ENCODE data around the gene GSC.

GSC gene

GRCh38 chr14:94780536-94781399, 10.9 kb upstream of the GSC start:
- Histone ChIP-seq H3K4me1 (ENCODE audit: control insufficient read depth, insufficient read depth, low read length) (no peaks in the 10 kb centered on the region), H3K9me3 (ENCODE audit: control insufficient read depth, low read length) (no peaks in the 10 kb centered on the region), H3K36me3 (ENCODE audit: control insufficient read depth, insufficient read depth, low read length) (no peaks in the 10 kb centered on the region), H3K9ac (ENCODE audit: low read length) (no peak overlapping the region), H3K4me3 (ENCODE audit: low read length) (no peak overlapping the region), H3K27me3 (ENCODE audit: control insufficient read depth, insufficient read depth, low read length) (peaks cover 34% of the 10 kb centered on the region)

- H3K4me1 ChIP-seq (ENCODE audit: control insufficient read depth, insufficient read depth, low read length): no peaks in the 10 kb centered on the region
These were observed 9.8 kb upstream of the GSC start for GRCh38 chr14:94779713-94780112.

GRCh38 chr14:94775871-94776210, 5.9 kb upstream of the GSC start:
- peaks cover 81% of the 10 kb centered on the region for H3K27me3 ChIP-seq (ENCODE audit: control insufficient read depth, insufficient read depth, low read length)
- no peak overlapping the region for H3K4me3 ChIP-seq (ENCODE audit: low read length)
- no peak overlapping the region for H3K9ac ChIP-seq (ENCODE audit: low read length)
- no peaks in the 10 kb centered on the region for H3K4me1 ChIP-seq (ENCODE audit: control insufficient read depth, insufficient read depth, low read length)
- no peaks in the 10 kb centered on the region for H3K36me3 ChIP-seq (ENCODE audit: control insufficient read depth, insufficient read depth, low read length)
- H3K9me3 ChIP-seq (ENCODE audit: control insufficient read depth, low read length): no peaks in the 10 kb centered on the region

More at GRCh38 chr14:94779713-94780112, 9.8 kb upstream of the GSC start:
- no peak overlapping the region for H3K9ac ChIP-seq (ENCODE audit: low read length)
- H3K27me3 ChIP-seq (ENCODE audit: control insufficient read depth, insufficient read depth, low read length): peaks cover 44% of the 10 kb centered on the region
- no peak overlapping the region for H3K4me3 ChIP-seq (ENCODE audit: low read length)
- H3K9me3 ChIP-seq (ENCODE audit: control insufficient read depth, low read length): no peaks in the 10 kb centered on the region
- H3K36me3 ChIP-seq (ENCODE audit: control insufficient read depth, insufficient read depth, low read length): no peaks in the 10 kb centered on the region

GRCh38 chr14:94775091-94775870, 5.4 kb upstream of the GSC start:
- Histone ChIP-seq H3K4me1 (ENCODE audit: control insufficient read depth, insufficient read depth, low read length) (peaks cover 3% of the 10 kb centered on the region), H3K27me3 (ENCODE audit: control insufficient read depth, insufficient read depth, low read length) (peaks cover 82% of the 10 kb centered on the region), H3K9ac (ENCODE audit: low read length) (no peak overlapping the region), H3K4me3 (ENCODE audit: low read length) (no peak overlapping the region), H3K9me3 (ENCODE audit: control insufficient read depth, low read length) (no peaks in the 10 kb centered on the region), H3K36me3 (ENCODE audit: control insufficient read depth, insufficient read depth, low read length) (no peaks in the 10 kb centered on the region)

GRCh38 chr14:94774344-94775090, 4.6 kb upstream of the GSC start:
- peaks cover 89% of the 10 kb centered on the region for H3K27me3 ChIP-seq (ENCODE audit: control insufficient read depth, insufficient read depth, low read length)
- H3K4me1 ChIP-seq (ENCODE audit: control insufficient read depth, insufficient read depth, low read length): peaks cover 7% of the 10 kb centered on the region
- no peak overlapping the region for H3K9ac ChIP-seq (ENCODE audit: low read length)
- no peak overlapping the region for H3K4me3 ChIP-seq (ENCODE audit: low read length)
- no peaks in the 10 kb centered on the region for H3K9me3 ChIP-seq (ENCODE audit: control insufficient read depth, low read length)
- H3K36me3 ChIP-seq (ENCODE audit: control insufficient read depth, insufficient read depth, low read length): no peaks in the 10 kb centered on the region

- H3K27me3 ChIP-seq (ENCODE audit: control insufficient read depth, insufficient read depth, low read length): peaks cover 92% of the 10 kb centered on the region
- no peaks in the 10 kb centered on the region for H3K9me3 ChIP-seq (ENCODE audit: control insufficient read depth, low read length)
- no peak overlapping the region for H3K4me3 ChIP-seq (ENCODE audit: low read length)
- H3K4me1 ChIP-seq (ENCODE audit: control insufficient read depth, insufficient read depth, low read length): peaks cover 14% of the 10 kb centered on the region
- no peaks in the 10 kb centered on the region for H3K36me3 ChIP-seq (ENCODE audit: control insufficient read depth, insufficient read depth, low read length)
- no peak overlapping the region for H3K9ac ChIP-seq (ENCODE audit: low read length)
These were observed 3.9 kb upstream of the GSC start for GRCh38 chr14:94773655-94774343.

- H3K4me1 ChIP-seq (ENCODE audit: control insufficient read depth, insufficient read depth, low read length): peaks cover 21% of the 10 kb centered on the region
- no peak overlapping the region for H3K9ac ChIP-seq (ENCODE audit: low read length)
- no peaks in the 10 kb centered on the region for H3K36me3 ChIP-seq (ENCODE audit: control insufficient read depth, insufficient read depth, low read length)
- H3K9me3 ChIP-seq (ENCODE audit: control insufficient read depth, low read length): no peaks in the 10 kb centered on the region
- peaks cover 96% of the 10 kb centered on the region for H3K27me3 ChIP-seq (ENCODE audit: control insufficient read depth, insufficient read depth, low read length)
- H3K4me3 ChIP-seq (ENCODE audit: low read length): no peak overlapping the region
These were observed 3.2 kb upstream of the GSC start for GRCh38 chr14:94773061-94773648.

- Histone ChIP-seq H3K9ac (ENCODE audit: low read length) (no peak overlapping the region), H3K9me3 (ENCODE audit: control insufficient read depth, low read length) (no peaks in the 10 kb centered on the region), H3K4me3 (ENCODE audit: low read length) (no peak overlapping the region), H3K4me1 (ENCODE audit: control insufficient read depth, insufficient read depth, low read length) (peaks cover 21% of the 10 kb centered on the region), H3K36me3 (ENCODE audit: control insufficient read depth, insufficient read depth, low read length) (no peaks in the 10 kb centered on the region), H3K27me3 (ENCODE audit: control insufficient read depth, insufficient read depth, low read length) (peaks cover 98% of the 10 kb centered on the region)
These were observed 2.6 kb upstream of the GSC start for GRCh38 chr14:94772548-94772947.

GRCh38 chr14:94771906-94772490, 2.1 kb upstream of the GSC start:
- Histone ChIP-seq H3K27me3 (ENCODE audit: control insufficient read depth, insufficient read depth, low read length) (peaks cover 98% of the 10 kb centered on the region), H3K36me3 (ENCODE audit: control insufficient read depth, insufficient read depth, low read length) (no peaks in the 10 kb centered on the region), H3K4me3 (ENCODE audit: low read length) (no peak overlapping the region), H3K9me3 (ENCODE audit: control insufficient read depth, low read length) (no peaks in the 10 kb centered on the region), H3K9ac (ENCODE audit: low read length) (no peak overlapping the region), H3K4me1 (ENCODE audit: control insufficient read depth, insufficient read depth, low read length) (peaks cover 21% of the 10 kb centered on the region)

- Histone ChIP-seq H3K27me3 (ENCODE audit: control insufficient read depth, insufficient read depth, low read length) (peaks cover 97% of the 10 kb centered on the region), H3K9ac (ENCODE audit: low read length) (no peak overlapping the region), H3K4me1 (ENCODE audit: control insufficient read depth, insufficient read depth, low read length) (peaks cover 21% of the 10 kb centered on the region), H3K36me3 (ENCODE audit: control insufficient read depth, insufficient read depth, low read length) (no peaks in the 10 kb centered on the region), H3K4me3 (ENCODE audit: low read length) (no peak overlapping the region), H3K9me3 (ENCODE audit: control insufficient read depth, low read length) (no peaks in the 10 kb centered on the region)
These were observed 1.4 kb upstream of the GSC start for GRCh38 chr14:94771158-94771905.
